Endothelial cell of umbilical vein (primary cell): ENCODE measurements around the gene MSL1. TPM values are rescaled to one million over a fixed set of nuclear protein-coding genes. Genes with fewer than 3 reads are reported as not detected.
A peak's percentile ranks its signal among the peaks of the same experiment; 100 is the strongest.

Experiments
- Bru-seq: library from RNA; stranded (reverse); fragments of 400-500 nt; gene quantifications from one replicate; lab custom pipeline; 2021; lab: Mats Ljungman, UMichigan
- BruChase-seq, 2 experiments: library from RNA; stranded (reverse); fragments of 400-500 nt; gene quantifications; one replicate each; lab custom pipeline; 2021; lab: Mats Ljungman, UMichigan
- BruUV-seq: library from RNA; stranded (reverse); fragments of 400-500 nt; replicated peaks from 2 replicates; lab custom pipeline; 2021; lab: Mats Ljungman, UMichigan
- CTCF ChIA-PET: fragments of 300-600, 350-600 bp; sonication (Branson Sonifier 250); formaldehyde crosslinking; loops from one replicate; lab custom pipeline; 2021; ENCODE audit warnings: antibody characterized with exemption, inconsistent platforms; lab: Charles Lee
- POLR2A ChIA-PET: fragments of 300-600, 350-600 bp; sonication (Branson Sonifier 250); formaldehyde crosslinking; loops from one replicate; lab custom pipeline; 2021; ENCODE audit warnings: antibody characterized with exemption, inconsistent platforms; lab: Charles Lee
- DNase-seq: peaks from one replicate; pipeline ENCODE4 v3.0.0-alpha.2; 2011; ENCODE audit warnings: low read depth, low spot score
- FAIRE-seq: peaks from 2 replicates; lab custom pipeline; 2011; peaks lifted over from hg19 to GRCh38; lab: Jason Lieb, UNC
- H2AFZ ChIP-seq: 2 replicates; pipeline ENCODE4 v1.6.0; 2012; ENCODE audit warnings: low read depth, low read length, control low read depth, inconsistent platforms
- H3K27ac ChIP-seq: 2 replicates; pipeline ENCODE4 v1.5.1; 2011; ENCODE audit warnings: low read depth, mild to moderate bottlenecking, control low read depth, low read length, moderate library complexity; ENCODE audit not compliant: insufficient read depth
- H3K27me3 ChIP-seq, 2 experiments: 2 replicates each; pipeline versions ENCODE4 v1.6.0 to v1.6.1; 2011; ENCODE audit warnings: low read length in 2 of 2, mixed read lengths in 1 of 2; ENCODE audit not compliant: control insufficient read depth in 2 of 2, insufficient read depth in 2 of 2
- H3K36me3 ChIP-seq, 2 experiments: 2 replicates in 1 of 2; 3 replicates in 1 of 2; pipeline ENCODE4 v1.5.1; 2011; ENCODE audit warnings: low read length in 2 of 2, mild to moderate bottlenecking in 1 of 2, moderate library complexity in 1 of 2; ENCODE audit not compliant: control insufficient read depth in 2 of 2, insufficient read depth in 2 of 2; ENCODE audit errors: extremely low read depth in 1 of 2
- H3K4me1 ChIP-seq: 3 replicates; pipeline ENCODE4 v1.5.1; 2011; ENCODE audit warnings: mild to moderate bottlenecking, low read length; ENCODE audit not compliant: control insufficient read depth, insufficient read depth; ENCODE audit errors: extremely low read depth
- H3K4me2 ChIP-seq: 2 replicates; pipeline ENCODE4 v1.6.1; 2011; ENCODE audit warnings: low read length, control low read depth, mixed read lengths; ENCODE audit not compliant: insufficient read depth
- H3K4me3 ChIP-seq, 3 experiments: fragments of 200-600 bp in 1 of 3; sonication (generic), shearing (Covaris generic) in 1 of 3; replicated peaks in 1 of 3; 2 replicates each; pipeline ENCODE4 v1.5.1; 2011 to 2016; ENCODE audit warnings: control low read depth in 3 of 3, low read length in 3 of 3, mild to moderate bottlenecking in 2 of 3, inconsistent platforms in 1 of 3, low read depth in 1 of 3, moderate library complexity in 1 of 3; ENCODE audit not compliant: insufficient read depth in 1 of 3
- H3K79me2 ChIP-seq: 2 replicates; pipeline ENCODE4 v1.6.0; 2012; ENCODE audit warnings: low read length, inconsistent platforms; ENCODE audit not compliant: control insufficient read depth, insufficient read depth
- H3K9ac ChIP-seq: replicated peaks from 2 replicates; pipeline ENCODE3; 2011; ENCODE audit warnings: low read length, control low read depth; ENCODE audit not compliant: insufficient read depth; ENCODE audit errors: extremely low read depth
- H3K9me1 ChIP-seq: replicated peaks from 3 replicates; pipeline ENCODE4 v1.6.0; 2011; ENCODE audit warnings: mild to moderate bottlenecking, low read length; ENCODE audit not compliant: control insufficient read depth, insufficient read depth; ENCODE audit errors: extremely low read depth
- H3K9me3 ChIP-seq: replicated peaks from 2 replicates; pipeline ENCODE4 v1.5.1; 2012; ENCODE audit warnings: low read length, inconsistent platforms; ENCODE audit not compliant: control insufficient read depth, insufficient read depth
- H4K20me1 ChIP-seq: replicated peaks from 2 replicates; pipeline ENCODE3; 2011; ENCODE audit warnings: mild to moderate bottlenecking, low read length; ENCODE audit not compliant: control insufficient read depth, insufficient read depth; ENCODE audit errors: extremely low read depth
- FOS ChIP-seq: IDR thresholded peaks from 2 replicates; pipeline ENCODE4 v1.6.1; 2011; ENCODE audit warnings: mild to moderate bottlenecking, low read length, moderate library complexity, borderline replicate concordance; ENCODE audit not compliant: insufficient read depth
- GATA2 ChIP-seq: IDR thresholded peaks from 2 replicates; pipeline ENCODE4 v1.7.0; 2011; ENCODE audit warnings: low read depth, mild to moderate bottlenecking, moderate library complexity, mixed read lengths, low read length; ENCODE audit not compliant: insufficient read length, insufficient read depth
- POLR2A ChIP-seq: IDR thresholded peaks from 2 replicates; pipeline ENCODE4 v1.6.1; 2012; ENCODE audit warnings: low read depth, mild to moderate bottlenecking, control low read depth, low read length
- POLR2AphosphoS5 ChIP-seq: IDR thresholded peaks from 2 replicates; pipeline ENCODE4 v1.6.1; 2012; ENCODE audit warnings: low read depth, mild to moderate bottlenecking, control low read depth, low read length, moderate library complexity; ENCODE audit not compliant: insufficient read depth
- dilution Hi-C: fragments of 300-500 bp; cut with MboI; formaldehyde crosslinking; loops from one replicate; pipeline ENCODE4 v1.15.0; 2019; ENCODE audit warnings: low sequenced_read_pairs; ENCODE audit not compliant: extremely low pct_ligation_motif_present
- intact Hi-C: fragments of 100-400 bp; cut with micrococcal nuclease; formaldehyde crosslinking; loops from one replicate; pipeline ENCODE4 v1.10.0; 2022
- long read RNA-seq: library from polyadenylated mRNA; stranded (forward); transcript quantifications from one replicate; pipeline ENCODE4 v2.0.0, GENCODE V29; 2021
- polyA minus RNA-seq, 3 experiments: library from RNA; depleted of rRNA, polyadenylated mRNA; stranded (reverse); fragments of >200 nt; gene quantifications; 1 replicate in 1 of 3; 2 replicates in 2 of 3; pipeline ENCODE4 v1.2.3, GENCODE V29; 2011
- polyA plus RNA-seq, 4 experiments: library from polyadenylated mRNA; depleted of rRNA in 3 of 4; stranded (reverse) in 3 of 4; unstranded in 1 of 4; fragments of >200 nt; gene quantifications; 2 replicates each; pipeline versions ENCODE4 v1.2.1 to v1.2.3, GENCODE V29; 2011 to 2012; ENCODE audit warnings: missing spikeins in 1 of 4
- total RNA-seq: library from RNA; stranded (reverse); gene quantifications from 2 replicates; pipeline ENCODE4 v1.2.3, GENCODE V29; 2021

The MSL1 gene, protein sequence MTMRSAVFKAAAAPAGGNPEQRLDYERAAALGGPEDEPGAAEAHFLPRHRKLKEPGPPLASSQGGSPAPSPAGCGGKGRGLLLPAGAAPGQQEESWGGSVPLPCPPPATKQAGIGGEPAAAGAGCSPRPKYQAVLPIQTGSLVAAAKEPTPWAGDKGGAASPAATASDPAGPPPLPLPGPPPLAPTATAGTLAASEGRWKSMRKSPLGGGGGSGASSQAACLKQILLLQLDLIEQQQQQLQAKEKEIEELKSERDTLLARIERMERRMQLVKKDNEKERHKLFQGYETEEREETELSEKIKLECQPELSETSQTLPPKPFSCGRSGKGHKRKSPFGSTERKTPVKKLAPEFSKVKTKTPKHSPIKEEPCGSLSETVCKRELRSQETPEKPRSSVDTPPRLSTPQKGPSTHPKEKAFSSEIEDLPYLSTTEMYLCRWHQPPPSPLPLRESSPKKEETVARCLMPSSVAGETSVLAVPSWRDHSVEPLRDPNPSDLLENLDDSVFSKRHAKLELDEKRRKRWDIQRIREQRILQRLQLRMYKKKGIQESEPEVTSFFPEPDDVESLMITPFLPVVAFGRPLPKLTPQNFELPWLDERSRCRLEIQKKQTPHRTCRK
- 90.8 and 95.0 TPM in 2 replicates for total RNA-seq
- 27.7 and 30.9 TPM in 2 replicates for polyA plus RNA-seq
- 44.4 and 44.8 TPM in 2 replicates for polyA plus RNA-seq (2011; cell fraction: cytosol; rRNA removed)
- polyA plus RNA-seq (2011; cell fraction: nucleus; rRNA removed): 136 and 195 TPM in 2 replicates
- 67.5 and 74.7 TPM in 2 replicates for polyA plus RNA-seq (2012)
- polyA minus RNA-seq: 36.7 and 37.8 TPM in 2 replicates
- 29.3 TPM for polyA minus RNA-seq (2011; cell fraction: cytosol; rRNA and poly(A)+ RNA removed)
- 39.9 and 47.9 TPM in 2 replicates for polyA minus RNA-seq (2011; cell fraction: nucleus; rRNA and poly(A)+ RNA removed)
- percentile 88 among the genes with signal in this experiment for Bru-seq, nascent RNA
- percentile 98 among the genes with signal in this experiment for BruChase-seq, experiment 1, labeled RNA remaining after a 6-hour chase
- BruChase-seq, experiment 2, labeled RNA remaining after a 2-hour chase: percentile 99 among the genes with signal in this experiment
- long read RNA-seq, full-length matches to known transcripts: 23 of 73 reads
- long read RNA-seq, partial matches to known transcripts: 14 of 73 reads
- long read RNA-seq, other reads (novel, unspliced or antisense): 36 of 73 reads

DNA sequence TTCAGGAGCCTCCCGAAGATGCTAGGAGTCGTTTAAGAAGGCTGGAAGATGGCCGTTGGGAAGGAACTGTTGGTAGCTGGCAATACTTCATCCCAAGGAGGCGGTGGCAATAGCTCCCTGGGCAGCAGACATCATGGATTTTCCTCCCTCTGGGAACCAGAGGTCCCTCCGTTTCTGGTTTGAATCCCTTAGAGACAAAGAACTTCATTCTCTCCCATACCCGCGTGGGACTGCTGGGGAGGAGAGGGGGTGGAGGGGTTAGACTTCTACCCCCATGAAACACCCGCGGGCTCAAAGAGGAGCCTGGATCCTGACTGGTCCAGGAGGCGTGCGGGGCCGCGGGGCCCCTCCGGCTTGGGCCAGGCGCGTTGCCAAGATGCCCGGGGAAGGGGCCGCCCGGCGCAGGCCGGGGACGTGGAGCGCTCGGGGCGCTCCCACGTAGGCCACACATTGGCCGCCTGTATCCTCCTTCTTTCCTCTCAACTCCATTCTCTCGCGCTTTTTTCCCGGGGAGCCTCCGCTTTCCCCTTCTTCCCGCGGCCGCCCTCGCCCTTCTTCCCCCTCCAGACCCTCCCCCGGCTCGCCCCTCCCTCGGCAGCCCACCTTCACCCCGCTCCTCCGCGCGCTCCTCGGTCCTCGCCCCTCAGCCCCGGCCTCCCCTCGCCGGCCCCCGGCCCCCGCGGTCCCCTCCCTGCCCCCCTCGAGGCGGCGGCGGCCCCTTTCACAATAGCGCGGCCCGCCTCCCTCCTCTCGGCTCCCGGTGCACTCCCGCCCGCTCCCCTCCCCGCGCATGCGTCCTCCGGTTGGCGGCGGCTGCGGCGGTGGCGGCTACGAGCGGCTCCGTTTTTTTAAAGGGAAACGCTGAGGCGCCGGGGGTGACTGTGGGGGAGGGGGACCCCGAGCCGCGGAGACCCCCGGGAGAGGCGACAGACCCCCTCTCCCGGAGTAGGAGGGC, at the start of gene MSL1:
MSL1 (plus strand) TSS at position 791 of the 955 bp plus-strand sequence. CDS start 642 bp downstream, outside the sequence.
- Histone ChIP-seq H2AFZ (peak within 1 kb of the TSS; percentile 82), H3K4me2 (peak within 1 kb of the TSS; percentile 96), H3K4me1 (peaks cover 22% of the 10 kb centered on the region), H3K36me3 (peaks cover 0 to 2% of the 10 kb centered on the region in 2 experiments), H4K20me1 (peaks cover 6% of the 10 kb centered on the region), H3K9me3 (no peaks in the 10 kb centered on the region), H3K9me1 (no peaks in the 10 kb centered on the region), H3K27me3 (no peaks in the 10 kb centered on the region), H3K27ac (peak within 1 kb of the TSS; percentile 71), H3K4me3 (peak within 1 kb of the TSS; percentile 95 to 100 (median 98)), H3K79me2 (peaks cover 48% of the 10 kb centered on the region), H3K9ac (peak within 1 kb of the TSS; percentile 96)
- DNase-seq (peak; percentile 77), FAIRE-seq (peak; percentile 84)
- intact Hi-C loops: loop anchor here (1.0 kb wide), 2 partner anchors 8 to 19 kb away; partner anchors contain the start of gene CASC3
- POLR2A ChIA-PET: interaction anchor here (0.7 to 3.1 kb wide), 7 partner anchors 8 to 21 kb away, joined by 3 to 12 read pairs (median 4); no protein-coding TSS in a partner anchor
- CTCF ChIA-PET: interaction anchor here (0.6 to 4.7 kb wide), 11 partner anchors 9 to 107 kb away, joined by 3 to 109 read pairs (median 4); partner anchors contain the start of genes CASC3 and CSF3
- no peak for TF ChIP-seq FOS
- TF ChIP-seq POLR2A: peak; percentile 84
- no peak for TF ChIP-seq GATA2
- peak; percentile 34 for TF ChIP-seq POLR2AphosphoS5
- BruUV-seq: no TSS peak
- dilution Hi-C loops: no loop called here
